Colonic mucosa (tissue), 4 donors: ENCODE measurements around the gene DST. TPM values are rescaled to one million over a fixed set of nuclear protein-coding genes. Genes with fewer than 3 reads are reported as not detected.

Experiments
- DNase-seq: peaks from one replicate; pipeline ENCODE4 v3.0.0-alpha.2; 2020
- H3K27ac ChIP-seq: fragments of 200-600 bp; one replicate; pipeline ENCODE4 v1.8.0; 2021
- H3K27me3 ChIP-seq: fragments of 200-600 bp; one replicate; pipeline ENCODE4 v1.8.0; 2021
- H3K36me3 ChIP-seq: fragments of 200-600 bp; one replicate; pipeline ENCODE4 v1.8.0; 2021
- H3K4me1 ChIP-seq: fragments of 200-600 bp; one replicate; pipeline ENCODE4 v1.8.0; 2021; ENCODE audit warnings: mild to moderate bottlenecking
- H3K4me3 ChIP-seq: fragments of 200-600 bp; one replicate; pipeline ENCODE4 v1.8.0; 2021
- H3K9ac ChIP-seq, 2 donors: one replicate each; pipeline ENCODE4 v1.7.0; 2013; ENCODE audit warnings: control low read depth in 2 of 2, low read depth in 2 of 2, low read length in 2 of 2
- H3K9me3 ChIP-seq: fragments of 200-600 bp; one replicate; pipeline ENCODE4 v1.8.0; 2021
- intact Hi-C: fragments of 100-400 bp; cut with DNase I; formaldehyde crosslinking; loops from one replicate; pipeline ENCODE4 v1.14.1; 2022
- total RNA-seq, 2 donors: library from RNA; stranded (reverse); fragmentation: NEBNext Ultra II Directional in 1 of 2; extraction: Animal tissue kit (Norgen Biotek cat#: 25700) in 1 of 2; gene quantifications; one replicate each; pipeline ENCODE4 v1.2.1, GENCODE V29; 2021
- TF ChIP-seq, protein P1 (sequence below): fragments of 200-600 bp; IDR thresholded peaks from one replicate; pipeline ENCODE4 v1.8.0; 2022; ENCODE audit warnings: antibody characterized with exemption, mild to moderate bottlenecking
- donor health status: healthy.
- donor health status: DM: no; HTN: no; CAD: no.
- donor health status: DM: no; HTN: no; CAD: no.

Gene DST
- total RNA-seq, 2 donors from 2014 or later: 115 to 197 TPM

GRCh38 chr6:56490993-56491392 is 151.7 kb downstream of the DST start:
- no peaks in the 10 kb centered on the region for H3K36me3 ChIP-seq
- DNase-seq: no peak
- H3K9ac ChIP-seq: no peak overlapping the region
- no peaks in the 10 kb centered on the region for H3K4me1 ChIP-seq
- H3K9me3 ChIP-seq: no peaks in the 10 kb centered on the region
- TF ChIP-seq, protein P1, sequence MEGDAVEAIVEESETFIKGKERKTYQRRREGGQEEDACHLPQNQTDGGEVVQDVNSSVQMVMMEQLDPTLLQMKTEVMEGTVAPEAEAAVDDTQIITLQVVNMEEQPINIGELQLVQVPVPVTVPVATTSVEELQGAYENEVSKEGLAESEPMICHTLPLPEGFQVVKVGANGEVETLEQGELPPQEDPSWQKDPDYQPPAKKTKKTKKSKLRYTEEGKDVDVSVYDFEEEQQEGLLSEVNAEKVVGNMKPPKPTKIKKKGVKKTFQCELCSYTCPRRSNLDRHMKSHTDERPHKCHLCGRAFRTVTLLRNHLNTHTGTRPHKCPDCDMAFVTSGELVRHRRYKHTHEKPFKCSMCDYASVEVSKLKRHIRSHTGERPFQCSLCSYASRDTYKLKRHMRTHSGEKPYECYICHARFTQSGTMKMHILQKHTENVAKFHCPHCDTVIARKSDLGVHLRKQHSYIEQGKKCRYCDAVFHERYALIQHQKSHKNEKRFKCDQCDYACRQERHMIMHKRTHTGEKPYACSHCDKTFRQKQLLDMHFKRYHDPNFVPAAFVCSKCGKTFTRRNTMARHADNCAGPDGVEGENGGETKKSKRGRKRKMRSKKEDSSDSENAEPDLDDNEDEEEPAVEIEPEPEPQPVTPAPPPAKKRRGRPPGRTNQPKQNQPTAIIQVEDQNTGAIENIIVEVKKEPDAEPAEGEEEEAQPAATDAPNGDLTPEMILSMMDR: no peak
- intact Hi-C loops: no loop called here
- no peak overlapping the region for H3K27ac ChIP-seq
- no peak overlapping the region for H3K4me3 ChIP-seq
- no peaks in the 10 kb centered on the region for H3K27me3 ChIP-seq

- intact Hi-C loops: no loop called here
- Histone ChIP-seq H3K36me3 (no peaks in the 10 kb centered on the region), H3K27ac (no peak overlapping the region), H3K4me1 (no peaks in the 10 kb centered on the region), H3K4me3 (no peak overlapping the region), H3K9me3 (no peaks in the 10 kb centered on the region), H3K27me3 (no peaks in the 10 kb centered on the region), H3K9ac (no peak overlapping the region)
- TF ChIP-seq, protein P1: no peak
- DNase-seq: no peak
These were observed 153.1 kb downstream of the DST start for GRCh38 chr6:56489559-56489958.

DNA sequence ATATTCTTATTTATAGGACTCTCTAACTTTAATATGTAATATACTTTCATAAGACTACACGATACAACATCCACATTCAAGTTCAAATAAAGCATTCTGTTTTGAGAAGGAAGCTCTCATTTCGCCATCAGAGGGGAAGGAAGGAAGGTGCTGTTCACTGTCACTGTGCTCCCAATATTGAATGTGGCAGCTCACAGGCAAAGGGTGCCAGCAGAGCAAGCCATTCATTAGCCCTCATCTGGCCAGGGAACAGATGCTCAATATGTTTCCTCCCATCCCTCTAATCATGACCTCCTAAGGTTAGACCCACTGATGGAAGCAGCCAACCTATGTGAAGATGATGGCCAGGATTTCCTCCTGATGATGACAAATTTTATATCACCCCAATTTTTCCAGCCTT is 154.4 kb downstream of the DST start:
- DNase-seq: no peak
- TF ChIP-seq, protein P1: no peak
- no peaks in the 10 kb centered on the region for H3K9me3 ChIP-seq
- intact Hi-C loops: no loop called here
- H3K27ac ChIP-seq: no peak overlapping the region
- no peak overlapping the region for H3K4me3 ChIP-seq
- no peaks in the 10 kb centered on the region for H3K36me3 ChIP-seq
- H3K9ac ChIP-seq: no peak overlapping the region
- H3K27me3 ChIP-seq: no peaks in the 10 kb centered on the region
- H3K4me1 ChIP-seq: no peaks in the 10 kb centered on the region

GRCh38 chr6:56486681-56487080 is 156.0 kb downstream of the DST start:
- TF ChIP-seq, protein P1: no peak
- intact Hi-C loops: no loop called here
- Histone ChIP-seq H3K27me3 (no peaks in the 10 kb centered on the region), H3K4me3 (no peak overlapping the region), H3K9me3 (no peaks in the 10 kb centered on the region), H3K4me1 (no peaks in the 10 kb centered on the region), H3K36me3 (no peaks in the 10 kb centered on the region), H3K27ac (no peak overlapping the region), H3K9ac (no peak overlapping the region)
- no peak for DNase-seq

DNA sequence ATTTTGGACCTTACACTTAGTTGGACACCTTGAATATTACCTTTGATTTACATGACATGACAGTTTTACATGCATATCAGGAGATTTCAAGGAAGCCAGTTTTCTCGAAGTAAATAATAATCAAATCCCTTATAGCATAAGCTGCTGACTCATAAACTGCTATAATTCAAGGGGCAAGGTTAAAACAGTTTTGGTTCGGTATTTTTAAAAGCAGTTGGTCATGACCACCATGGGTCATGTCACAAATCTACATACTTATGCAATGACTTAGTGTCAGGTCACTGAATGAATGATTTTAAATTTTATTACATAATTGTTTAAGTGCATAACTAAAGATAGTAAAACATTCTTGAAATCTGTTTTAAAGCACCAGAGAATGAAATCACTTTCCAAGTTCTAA is 158.0 kb downstream of the DST start:
- H3K27me3 ChIP-seq: no peaks in the 10 kb centered on the region
- H3K4me1 ChIP-seq: no peaks in the 10 kb centered on the region
- H3K9me3 ChIP-seq: no peaks in the 10 kb centered on the region
- no peak overlapping the region for H3K9ac ChIP-seq
- TF ChIP-seq, protein P1: no peak
- no peak overlapping the region for H3K27ac ChIP-seq
- intact Hi-C loops: loop anchor here (5.0 kb wide), 1 partner anchor 112 kb away; no protein-coding TSS in a partner anchor
- H3K36me3 ChIP-seq: no peaks in the 10 kb centered on the region
- no peak overlapping the region for H3K4me3 ChIP-seq
- DNase-seq: no peak
